IPS DF 4.7 (cell line): ENCODE results near the gene KRTAP10-1.
"Not testable (repeated sequence)": the region's sequence is repeated elsewhere in the genome, so short reads cannot be mapped to it uniquely, and the experiment has no call there.

Source experiments
- DNase-seq: peaks from one replicate; pipeline ENCODE4 v3.0.0-alpha.2; 2013; ENCODE audit warnings: low spot score; ENCODE audit errors: extremely low read depth

Gene KRTAP10-1, protein sequence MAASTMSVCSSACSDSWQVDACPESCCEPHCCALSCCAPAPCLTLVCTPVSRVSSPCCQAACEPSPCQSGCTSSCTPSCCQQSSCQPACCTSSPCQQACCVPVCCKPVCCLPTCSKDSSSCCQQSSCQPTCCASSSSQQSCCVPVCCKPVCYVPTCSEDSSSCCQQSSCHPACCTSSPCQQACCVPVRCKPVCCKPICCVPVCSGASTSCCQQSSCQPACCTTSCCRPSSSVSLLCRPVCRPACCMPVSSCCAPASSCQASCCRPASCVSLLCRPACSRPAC

DNA sequence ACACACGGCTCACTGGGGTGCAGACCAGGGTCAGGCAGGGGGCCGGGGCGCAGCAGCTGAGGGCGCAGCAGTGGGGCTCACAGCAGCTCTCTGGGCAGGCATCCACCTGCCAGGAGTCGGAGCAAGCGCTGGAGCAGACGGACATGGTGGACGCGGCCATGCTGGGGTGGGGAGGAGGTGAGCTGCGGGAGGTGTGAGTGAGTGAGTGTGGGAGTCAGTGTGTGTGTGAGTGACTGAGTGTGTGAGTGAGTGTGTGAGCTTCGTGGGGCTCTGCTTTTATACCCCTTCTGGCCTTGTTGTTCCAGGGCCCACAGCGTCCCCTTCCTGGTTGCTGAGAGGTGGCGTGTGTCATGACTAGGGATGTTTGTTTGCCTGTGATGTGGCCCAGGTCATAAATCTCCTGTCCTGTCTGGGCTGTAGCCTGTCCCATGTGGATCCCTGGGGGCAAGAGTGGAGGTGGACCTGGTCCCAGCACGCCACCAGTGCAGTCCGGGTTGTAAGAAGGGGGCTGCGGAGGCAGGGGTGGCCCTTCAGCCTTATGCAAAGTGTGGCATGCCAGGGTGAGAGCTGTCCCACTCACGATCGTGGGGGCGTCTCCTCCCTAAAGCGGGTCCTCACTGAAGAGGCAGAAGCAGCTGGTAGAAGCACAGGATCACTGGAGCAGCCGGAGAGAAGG lies at the start of gene KRTAP10-1:
TSS of gene KRTAP10-1 (minus strand) at position 205 of the 676 bp plus-strand sequence. CDS start at position 160, 45 bp downstream.
- DNase-seq: no peak

DNA sequence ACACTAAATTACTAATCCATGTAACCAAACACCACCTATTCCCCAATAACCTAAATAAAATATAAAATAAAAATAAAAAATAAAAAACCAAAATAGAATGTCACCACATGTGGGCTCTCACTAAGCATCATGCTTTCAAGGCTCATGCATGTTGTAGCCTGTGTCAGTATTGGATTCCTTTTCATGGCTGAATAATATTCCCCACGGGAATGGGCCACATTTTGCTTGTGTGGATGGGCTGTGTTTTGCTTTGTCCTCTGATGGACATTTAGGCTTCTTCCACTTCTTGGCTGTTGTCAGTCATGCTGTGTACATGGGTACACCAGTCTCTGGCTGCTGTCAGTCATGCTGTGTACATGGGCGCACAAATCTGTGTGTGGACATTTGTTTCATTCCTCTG lies 49.1 kb upstream of the KRTAP10-1 start:
- no peak for DNase-seq

DNA sequence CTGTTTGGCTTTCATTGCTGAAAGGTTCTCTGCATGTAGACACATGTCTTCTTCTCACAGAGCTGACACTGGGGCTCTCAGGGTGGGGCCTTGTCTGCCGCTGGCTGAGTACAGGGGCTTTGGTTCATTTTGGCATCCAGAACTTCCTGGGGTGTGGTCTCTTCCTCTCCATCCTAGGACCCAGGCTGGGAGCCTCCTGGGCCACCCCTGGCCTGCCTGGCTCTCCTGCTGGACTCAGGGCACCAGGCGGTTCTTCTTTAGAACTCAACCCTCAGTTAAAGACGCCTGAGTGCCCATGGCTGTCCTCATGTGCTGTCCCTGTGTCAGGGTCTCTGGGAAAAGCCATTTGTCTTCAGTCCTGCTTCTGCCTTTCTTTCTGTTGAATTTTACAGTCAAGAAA lies 45.9 kb upstream of the KRTAP10-1 start:
- no peak for DNase-seq

DNA sequence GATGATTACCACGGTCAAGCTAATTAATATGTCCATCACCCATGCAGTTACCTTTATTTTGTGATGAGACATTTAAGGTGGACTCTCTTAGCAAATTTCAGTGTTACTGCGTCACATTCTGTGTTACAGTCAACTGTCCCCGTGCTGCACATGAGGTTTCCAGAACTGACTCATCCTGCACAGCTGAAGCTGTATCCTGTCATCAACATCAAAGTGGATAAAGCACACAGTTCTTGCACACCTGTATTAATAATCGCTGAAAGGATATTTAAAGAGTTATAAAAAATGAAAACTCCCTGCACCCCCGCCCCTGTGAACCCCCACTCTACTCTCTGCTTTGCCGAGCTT lies 43.8 kb upstream of the KRTAP10-1 start:
- DNase-seq: no peak

DNA sequence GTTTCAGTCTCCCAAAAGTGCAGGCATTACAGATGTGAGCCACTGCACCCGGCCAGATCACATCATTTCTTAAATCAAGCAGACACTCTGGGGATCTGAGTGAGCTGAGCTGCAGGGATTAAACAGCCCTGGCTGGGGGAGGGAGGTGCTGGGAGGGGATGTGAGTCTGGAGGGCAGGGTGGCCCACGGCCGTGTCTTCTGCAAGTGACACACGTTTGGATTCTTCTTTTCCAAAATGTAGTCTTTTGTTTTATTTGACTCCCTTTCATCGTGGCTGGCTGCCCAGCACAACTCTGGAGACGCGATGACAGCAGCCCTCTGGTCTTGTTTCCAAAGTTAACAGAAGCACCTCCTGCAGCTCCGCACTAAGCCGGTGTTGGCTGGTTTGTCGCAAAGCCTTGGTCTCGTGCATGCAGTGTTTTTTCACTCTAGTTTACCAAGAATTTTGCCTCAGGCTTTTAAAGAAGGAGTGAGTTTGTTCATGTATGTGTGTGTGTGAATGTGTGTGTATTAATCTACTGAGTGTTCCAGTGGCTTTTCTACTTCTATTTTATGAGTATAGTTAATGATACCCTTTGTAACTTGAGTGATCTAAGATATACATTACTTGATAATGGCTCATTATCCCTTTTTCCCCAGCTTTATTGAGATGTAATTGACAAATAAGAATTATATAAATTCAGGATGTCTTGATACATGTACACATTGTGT lies 43.2 kb upstream of the KRTAP10-1 start:
- no peak for DNase-seq

DNA sequence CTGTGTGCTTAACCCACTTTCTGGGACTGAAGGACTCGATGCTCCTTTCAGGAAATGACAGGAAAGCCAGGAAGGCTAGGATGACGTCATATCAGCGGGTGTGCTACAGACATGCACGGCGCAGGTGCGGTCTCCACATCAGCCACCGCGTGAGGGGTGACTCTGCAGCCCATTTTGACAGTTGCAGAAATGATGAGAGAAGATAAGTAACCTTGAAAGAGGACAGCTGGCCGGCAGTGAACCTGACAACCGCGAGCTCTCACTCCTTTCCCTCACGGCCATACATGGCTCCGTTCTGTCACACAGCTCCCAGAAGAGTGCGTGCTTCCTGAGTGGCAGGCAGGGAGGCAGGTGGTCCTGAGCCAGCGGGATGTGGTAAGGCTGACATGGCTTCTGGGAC lies 42.1 kb upstream of the KRTAP10-1 start:
- no peak for DNase-seq

DNA sequence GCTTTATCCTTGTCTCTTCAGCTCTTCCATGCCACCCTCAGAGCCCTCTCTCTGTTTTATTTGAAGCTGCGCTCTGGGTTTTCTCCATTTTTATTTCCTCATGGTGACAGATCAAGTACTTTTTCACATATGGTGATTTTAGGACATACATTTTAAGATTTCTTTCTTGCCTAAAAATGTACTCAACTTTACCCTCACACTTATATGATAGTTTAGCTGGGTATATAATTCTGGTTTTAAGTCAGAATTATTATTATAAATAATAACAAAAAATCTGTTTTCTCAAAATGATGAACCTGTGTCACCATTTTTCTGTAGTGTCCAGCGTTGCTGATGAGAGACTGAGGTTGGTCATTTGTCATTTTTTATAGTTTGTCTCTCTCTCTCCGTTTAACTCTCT lies 41.2 kb upstream of the KRTAP10-1 start:
- DNase-seq: no peak

DNA sequence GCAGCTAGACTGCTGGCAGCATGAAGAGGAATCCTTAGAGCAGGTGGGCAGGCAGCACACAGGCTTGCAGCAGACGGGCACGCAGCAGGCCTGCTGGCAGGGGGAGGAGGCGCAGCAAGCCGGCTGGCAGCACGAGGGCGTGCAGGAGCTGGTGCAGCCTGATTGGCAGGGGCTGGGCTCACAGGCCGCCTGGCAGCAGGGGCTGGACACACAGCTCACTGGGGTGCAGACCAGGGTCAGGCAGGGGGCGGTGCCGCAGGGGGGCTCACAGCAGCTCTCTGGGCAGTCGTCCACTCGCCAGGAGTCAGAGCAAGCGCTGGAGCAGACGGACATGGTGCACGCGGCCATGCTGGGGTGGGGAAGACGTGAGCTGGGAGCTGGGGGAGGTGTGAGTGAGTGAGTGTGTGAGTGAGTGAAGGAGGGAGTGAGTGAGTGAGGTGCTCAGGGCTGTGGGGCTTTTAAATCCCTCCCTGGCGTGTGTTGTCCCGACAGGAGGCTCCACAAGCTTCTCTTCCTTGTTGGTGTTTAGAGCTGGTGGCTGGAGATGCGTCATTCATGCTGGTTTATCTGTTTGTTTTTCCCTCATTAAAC lies 40.3 kb upstream of the KRTAP10-1 start, which contains the start of gene KRTAP10-5:
TSS of gene KRTAP10-5 (minus strand) at position 374 of the 591 bp plus-strand sequence. CDS start at position 348, 26 bp downstream.
- not testable (repeated sequence) for DNase-seq

DNA sequence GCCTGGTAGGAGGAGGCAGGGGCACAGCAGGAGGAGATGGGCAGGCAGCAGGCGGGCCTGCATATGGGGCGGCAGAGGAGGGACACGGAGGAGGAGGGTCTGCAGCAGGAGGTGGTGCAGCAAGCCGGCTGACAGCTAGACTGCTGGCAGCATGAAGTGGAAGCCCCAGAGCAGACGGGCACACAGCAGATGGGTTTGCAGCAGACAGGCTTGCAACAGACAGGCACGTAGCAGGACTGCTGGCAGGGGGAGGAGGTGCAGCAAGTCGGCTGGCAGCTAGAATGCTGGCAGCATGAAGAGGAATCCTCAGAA lies 39.8 kb upstream of the KRTAP10-1 start:
- DNase-seq: no peak

DNA sequence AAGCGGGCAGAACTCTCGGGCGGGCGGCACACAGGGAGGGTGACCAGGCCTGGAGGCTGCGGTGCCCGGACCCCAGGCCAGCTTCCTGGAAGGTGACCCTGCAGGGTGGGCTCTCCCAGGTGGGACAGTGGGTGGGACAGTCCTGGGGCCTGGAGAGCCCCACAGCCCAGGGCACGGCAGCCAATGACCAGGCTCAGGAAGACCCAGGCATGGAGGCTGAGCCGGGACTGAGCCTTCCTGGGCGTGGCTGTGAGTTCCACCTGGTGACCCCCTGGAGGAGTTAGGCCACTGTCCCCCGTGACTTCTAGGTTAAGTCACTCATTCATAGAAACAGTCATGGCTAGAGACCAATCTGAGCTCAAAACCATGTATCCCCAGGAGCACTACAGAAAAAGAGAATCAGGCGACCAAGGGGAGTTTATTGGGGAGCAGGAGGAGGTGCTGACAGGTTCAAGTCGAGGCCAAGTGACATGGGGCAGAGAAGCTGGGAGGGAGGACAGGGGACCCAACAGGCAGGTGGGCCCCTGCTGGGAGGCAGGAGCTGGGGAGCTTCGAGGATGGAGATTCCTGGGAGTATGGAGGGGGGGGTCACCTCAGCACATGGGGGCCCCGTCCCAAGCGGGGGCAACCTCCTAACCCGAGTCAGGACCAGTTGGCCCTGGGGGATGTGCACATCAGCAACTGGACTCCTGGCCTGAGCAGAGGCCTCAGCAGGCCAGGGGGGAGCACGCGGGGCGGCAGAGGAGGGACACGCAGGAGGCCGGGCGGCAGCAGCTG lies 39.2 kb upstream of the KRTAP10-1 start:
- no peak for DNase-seq

DNA sequence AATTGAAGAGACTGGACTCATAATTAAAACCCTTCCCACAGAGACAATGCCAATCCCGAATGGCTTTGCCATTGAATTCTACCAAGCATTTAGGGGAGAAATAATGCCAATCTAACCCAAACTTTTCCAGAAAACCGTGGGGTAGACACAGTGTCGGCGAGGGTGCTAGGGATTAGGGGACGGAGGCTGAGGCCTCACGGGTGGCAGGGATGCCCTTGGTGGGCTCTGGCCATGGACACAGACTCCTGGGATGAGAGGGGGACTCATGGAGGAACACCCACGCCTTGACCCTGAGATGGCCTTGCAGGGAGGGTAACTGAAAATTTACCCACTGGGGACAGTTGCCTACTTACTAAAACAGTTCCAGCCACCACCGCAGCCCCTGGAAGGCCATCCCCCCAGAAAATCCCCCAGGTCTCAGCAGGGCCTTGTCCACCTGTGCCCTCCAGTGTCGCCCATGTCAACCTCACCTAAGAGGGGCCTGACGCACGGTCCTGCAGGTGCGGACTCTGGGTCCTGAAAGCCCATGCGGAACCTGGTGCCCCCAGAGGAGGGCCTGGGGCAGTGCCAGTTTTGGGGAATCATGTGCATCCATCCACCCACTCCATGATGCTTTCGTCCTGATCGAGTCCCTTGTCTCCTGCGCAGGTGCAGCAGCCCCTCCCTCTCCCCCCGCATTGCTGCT lies 38.5 kb upstream of the KRTAP10-1 start:
- DNase-seq: no peak

DNA sequence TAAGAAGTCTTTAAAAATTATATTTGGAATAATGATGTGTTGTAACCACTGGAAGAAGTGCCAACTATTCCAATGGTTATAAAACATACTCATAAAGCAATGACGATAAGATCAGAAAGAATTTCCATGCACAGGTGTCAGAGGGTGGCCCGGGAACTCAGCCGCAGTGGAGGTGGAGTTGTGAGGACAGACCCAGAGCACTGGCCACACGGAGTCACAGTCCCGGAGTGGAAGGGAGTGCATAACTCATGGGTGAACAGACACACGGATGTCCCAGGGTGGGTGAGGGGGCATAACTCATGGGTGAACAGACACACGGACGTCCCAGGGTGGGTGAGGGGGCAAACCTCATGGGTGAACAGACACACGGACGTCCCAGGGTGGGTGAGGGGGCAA lies 36.0 kb upstream of the KRTAP10-1 start:
- DNase-seq: no peak

DNA sequence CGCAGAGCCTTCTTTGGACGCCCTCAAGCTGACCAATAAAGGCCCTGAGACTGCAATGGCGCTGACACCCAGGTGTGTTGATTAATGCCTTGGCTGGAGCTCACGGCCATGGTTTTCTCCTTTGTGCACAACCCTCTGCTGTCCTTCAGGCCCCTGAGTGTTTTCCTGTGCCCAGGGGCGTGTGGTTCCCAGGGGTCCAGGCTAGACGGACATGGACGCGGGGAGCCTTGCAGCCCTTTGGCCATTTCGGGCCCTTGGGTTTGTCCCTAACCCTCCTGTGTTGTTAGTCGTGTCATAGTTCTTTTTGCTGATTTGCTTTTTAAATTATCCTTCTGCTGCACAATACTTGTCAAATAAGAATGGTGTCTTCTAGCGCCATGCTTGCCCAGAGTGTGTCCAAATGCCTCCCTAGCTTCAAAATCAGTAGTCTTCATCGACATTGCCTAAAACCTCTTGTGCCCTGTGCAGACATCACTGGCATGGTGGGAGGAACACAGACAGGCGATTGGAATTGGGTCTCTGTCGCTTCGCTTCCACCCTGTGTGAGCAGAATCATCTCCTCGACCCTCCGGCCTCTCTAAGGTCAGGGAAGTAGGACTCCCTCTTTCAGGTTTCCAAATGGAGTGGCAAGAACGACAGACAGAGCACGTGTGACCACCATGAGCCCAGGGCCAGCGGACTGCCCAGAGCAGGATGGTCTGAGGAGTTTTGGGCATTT lies 35.5 kb upstream of the KRTAP10-1 start:
- no peak for DNase-seq

DNA sequence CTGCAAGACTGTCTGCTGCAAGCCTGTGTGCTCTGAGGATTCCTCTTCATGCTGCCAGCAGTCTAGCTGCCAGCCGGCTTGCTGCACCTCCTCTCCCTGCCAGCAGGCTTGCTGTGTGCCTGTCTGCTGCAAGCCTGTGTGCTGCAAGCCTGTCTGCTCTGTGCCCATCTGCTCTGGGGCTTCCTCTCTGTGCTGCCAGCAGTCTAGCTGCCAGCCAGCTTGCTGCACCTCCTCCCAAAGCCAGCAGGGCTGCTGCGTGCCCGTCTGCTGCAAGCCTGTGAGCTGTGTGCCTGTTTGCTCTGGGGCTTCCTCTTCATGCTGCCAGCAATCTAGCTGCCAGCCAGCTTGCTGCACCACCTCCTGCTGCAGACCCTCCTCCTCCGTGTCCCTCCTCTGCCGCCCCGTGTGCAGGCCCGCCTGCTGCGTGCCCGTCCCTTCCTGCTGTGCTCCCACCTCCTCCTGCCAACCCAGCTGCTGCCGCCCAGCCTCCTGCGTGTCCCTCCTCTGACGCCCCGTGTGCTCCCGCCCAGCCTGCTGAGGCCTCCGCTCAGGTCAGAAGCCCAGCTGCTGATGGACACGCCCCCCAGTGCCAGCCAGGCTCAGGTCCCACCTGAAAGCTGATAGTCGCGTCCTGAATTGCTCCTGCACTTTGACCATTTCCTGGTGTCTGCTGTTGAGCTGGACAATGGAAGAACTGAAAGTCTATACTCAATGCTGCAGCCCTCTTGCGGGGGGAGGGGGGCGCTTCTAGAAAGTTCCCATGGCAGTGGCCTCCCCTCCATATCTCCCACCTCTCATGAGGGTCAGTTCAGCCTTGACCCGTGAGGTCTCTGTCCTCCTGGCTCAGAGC lies 34.7 kb upstream of the KRTAP10-1 start:
- DNase-seq: no peak

DNA sequence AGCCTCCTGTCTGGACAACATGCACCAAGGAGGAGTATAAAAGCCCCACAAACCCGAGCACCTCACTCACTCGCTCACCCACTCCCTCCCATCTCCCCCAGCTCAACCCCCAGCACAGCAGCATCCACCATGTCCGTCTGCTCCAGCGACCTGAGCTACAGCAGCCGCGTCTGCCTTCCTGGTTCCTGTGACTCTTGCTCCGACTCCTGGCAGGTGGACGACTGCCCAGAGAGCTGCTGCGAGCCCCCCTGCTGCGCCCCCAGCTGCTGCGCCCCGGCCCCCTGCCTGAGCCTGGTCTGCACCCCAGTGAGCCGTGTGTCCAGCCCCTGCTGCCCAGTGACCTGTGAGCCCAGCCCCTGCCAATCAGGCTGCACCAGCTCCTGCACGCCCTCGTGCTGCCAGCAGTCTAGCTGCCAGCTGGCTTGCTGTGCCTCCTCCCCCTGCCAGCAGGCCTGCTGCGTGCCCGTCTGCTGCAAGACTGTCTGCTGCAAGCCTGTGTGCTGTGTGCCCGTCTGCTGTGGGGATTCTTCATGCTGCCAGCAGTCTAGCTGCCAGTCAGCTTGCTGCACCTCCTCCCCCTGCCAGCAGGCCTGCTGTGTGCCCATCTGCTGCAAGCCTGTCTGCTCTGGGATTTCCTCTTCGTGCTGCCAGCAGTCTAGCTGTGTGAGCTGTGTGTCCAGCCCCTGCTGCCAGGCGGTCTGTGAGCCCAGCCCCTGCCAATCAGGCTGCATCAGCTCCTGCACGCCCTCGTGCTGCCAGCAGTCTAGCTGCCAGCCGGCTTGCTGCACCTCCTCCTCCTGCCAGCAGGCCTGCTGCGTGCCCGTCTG lies 33.8 kb upstream of the KRTAP10-1 start, which contains the start of gene KRTAP10-4:
TSS of gene KRTAP10-4 (plus strand) at position 100 of the 827 bp plus-strand sequence. CDS start at position 130, 30 bp downstream.
- not testable (repeated sequence) for DNase-seq

DNA sequence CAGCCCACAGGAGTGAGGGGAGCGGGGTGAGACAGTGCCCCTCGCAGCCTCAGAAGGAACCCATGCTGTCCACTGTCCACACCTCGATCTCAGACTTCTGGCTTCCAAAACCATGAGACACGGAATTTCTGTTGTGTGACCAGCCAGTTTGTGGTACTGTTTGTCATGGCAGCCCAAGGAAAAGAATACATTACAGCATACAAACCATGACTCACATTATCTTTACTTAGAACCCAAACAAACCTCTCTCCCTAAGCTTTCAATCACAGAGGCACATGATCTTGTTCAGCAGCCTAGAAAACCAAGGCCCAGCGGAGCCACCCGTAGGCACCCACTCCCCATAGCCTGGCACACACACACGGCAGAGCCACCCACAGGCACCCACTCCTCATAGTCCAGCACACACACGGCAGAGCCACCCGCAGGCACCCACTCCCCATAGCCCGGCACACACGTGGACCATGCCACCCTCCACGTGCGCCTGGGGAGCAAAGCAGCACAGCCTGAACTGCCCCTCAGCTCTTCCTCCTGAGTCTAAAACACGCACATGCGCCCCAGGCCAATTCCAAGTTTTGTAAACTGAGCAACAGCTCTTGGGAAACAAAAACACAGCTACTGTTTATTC lies 33.1 kb upstream of the KRTAP10-1 start:
- no peak for DNase-seq

DNA sequence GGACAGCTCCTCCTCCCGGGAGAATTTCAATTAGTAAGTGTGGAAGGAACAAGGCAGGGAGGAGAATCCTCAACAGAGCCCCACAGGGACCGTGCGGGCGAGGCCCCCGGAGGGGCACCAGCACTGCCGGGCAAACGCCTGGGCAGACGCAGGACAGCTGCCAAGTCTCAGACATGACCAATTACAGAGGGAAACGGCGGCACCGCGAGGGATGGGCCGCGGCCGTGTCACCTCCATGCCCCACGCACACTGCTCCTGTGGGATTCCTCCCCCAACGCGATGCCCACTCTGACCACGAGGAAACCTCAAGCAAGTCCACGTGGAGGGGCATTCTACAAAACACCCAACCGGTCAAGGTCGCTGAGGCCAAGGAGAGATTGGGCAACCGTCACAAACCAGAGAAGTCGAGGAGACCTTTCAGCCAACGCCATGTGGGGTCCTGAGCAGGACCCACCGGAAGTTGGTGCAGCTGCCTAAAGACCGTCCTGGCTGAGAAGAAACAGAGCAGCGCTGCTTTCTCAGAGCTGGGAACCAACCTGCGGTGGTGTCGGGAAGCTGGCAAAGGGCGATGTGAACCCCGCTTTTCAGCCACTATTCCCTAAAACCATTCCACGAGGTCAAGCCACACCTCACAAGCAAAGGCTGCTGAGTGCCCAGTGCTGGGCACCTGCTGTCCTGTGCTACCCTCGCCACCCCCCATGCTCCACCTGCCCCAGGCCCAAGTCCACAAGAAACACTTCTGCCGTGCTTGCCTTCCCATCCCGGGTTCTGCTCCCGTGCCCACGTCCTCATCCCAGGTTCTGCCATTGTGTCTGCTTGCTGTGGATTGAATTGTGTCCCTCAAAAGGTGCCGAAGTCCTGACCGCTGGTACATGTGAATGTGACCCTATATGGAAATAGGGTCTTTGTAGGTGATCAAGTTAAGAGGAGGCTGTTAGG lies 32.1 kb upstream of the KRTAP10-1 start:
- no peak for DNase-seq
